ENCODE measurements around the gene SDK2.

Gene SDK2

DNA sequence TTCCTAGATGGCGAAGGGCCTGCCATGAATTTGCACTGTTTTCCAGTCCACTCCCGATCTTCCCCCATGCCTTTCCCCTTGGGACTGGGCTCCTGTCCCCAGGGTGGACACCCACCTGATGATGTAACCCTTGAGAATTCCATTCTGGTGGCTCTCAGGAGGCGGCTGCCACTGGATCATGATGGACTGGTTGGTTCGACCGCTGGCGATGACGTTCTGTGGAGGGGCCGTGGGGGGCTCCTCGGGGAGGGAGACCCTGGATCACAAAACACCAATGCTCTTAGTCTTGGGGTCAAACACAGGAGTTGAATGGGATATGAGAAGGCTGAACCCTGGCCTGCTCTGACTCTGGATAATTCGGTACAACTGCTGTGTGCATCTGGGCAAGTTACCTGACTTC lies 225.2 kb downstream of the SDK2 start:
- in situ Hi-C loops (cut with HindIII; ENCODE audit: low pct_unique_long_range_greater_than_20kb, low sequenced_read_pairs) = no loop called here
- DNase-seq (ENCODE audit: low read depth in 1 of 2, low spot score in 1 of 2) = no peak
- TF ChIP-seq JUND (IDR thresholded peaks at IDR 0.05; ENCODE audit: low read depth) = no peak

- no peak for TF ChIP-seq JUND (IDR thresholded peaks at IDR 0.05; ENCODE audit: low read depth)
- in situ Hi-C loops (cut with HindIII; ENCODE audit: low pct_unique_long_range_greater_than_20kb, low sequenced_read_pairs) = no loop called here
- no peak for DNase-seq (ENCODE audit: low read depth in 1 of 2, low spot score in 1 of 2)
Observed at GRCh38 chr17:73415782-73416181, 228.5 kb downstream of the SDK2 start.

DNA sequence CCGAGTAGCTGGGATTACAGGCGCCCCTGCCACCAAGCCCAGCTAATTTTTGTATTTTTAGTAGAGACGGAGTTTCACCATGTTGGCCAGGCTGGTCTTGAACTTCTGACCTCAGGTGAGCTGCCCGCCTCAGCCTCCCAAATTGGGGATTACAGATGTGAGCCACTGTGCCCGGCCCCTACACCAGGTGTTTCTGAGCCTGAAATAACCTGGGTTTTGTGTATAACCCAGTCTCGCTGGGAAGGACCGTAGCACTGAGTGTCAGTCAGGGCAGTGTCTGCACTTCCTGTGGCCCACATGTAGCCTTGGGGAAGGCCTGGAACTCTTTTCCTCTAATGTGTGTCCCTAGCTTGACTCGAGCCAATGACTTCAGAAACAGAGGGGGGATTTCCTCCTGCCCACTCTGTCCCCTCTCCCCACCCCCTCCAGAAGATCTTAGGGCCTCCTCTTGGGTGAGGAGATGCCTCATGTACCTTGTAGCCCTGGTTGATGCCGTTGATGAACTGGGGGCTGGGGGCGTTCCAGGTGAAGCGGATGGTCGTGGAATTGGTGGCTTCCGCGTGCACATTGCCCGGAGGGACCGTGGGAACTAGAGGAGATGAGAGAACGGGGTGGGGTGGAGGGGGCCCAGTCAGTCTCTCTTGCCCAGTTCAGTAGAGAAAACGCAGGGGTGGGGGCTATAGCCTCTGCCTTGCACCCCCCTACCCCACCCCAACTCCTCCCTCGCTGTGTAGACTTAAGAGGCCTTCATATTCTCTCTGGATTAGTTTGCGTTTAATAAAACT lies 229.9 kb downstream of the SDK2 start:
- TF ChIP-seq JUND (IDR thresholded peaks at IDR 0.05; ENCODE audit: low read depth) = no peak
- in situ Hi-C loops (cut with HindIII; ENCODE audit: low pct_unique_long_range_greater_than_20kb, low sequenced_read_pairs) = no loop called here
- DNase-seq (ENCODE audit: low read depth in 1 of 2, low spot score in 1 of 2) = no peak

- in situ Hi-C loops (cut with HindIII; ENCODE audit: low pct_unique_long_range_greater_than_20kb, low sequenced_read_pairs) = no loop called here
- no peak for DNase-seq (ENCODE audit: low read depth in 1 of 2, low spot score in 1 of 2)
- no peak for TF ChIP-seq JUND (IDR thresholded peaks at IDR 0.05; ENCODE audit: low read depth)
Observed at GRCh38 chr17:73412914-73413313, 231.3 kb downstream of the SDK2 start.

GRCh38 chr17:73411313-73411747 lies 232.9 kb downstream of the SDK2 start:
- in situ Hi-C loops (cut with HindIII; ENCODE audit: low pct_unique_long_range_greater_than_20kb, low sequenced_read_pairs) = no loop called here
- DNase-seq (ENCODE audit: low read depth in 1 of 2, low spot score in 1 of 2) = no peak

GRCh38 chr17:73410586-73411312 lies 233.5 kb downstream of the SDK2 start:
- in situ Hi-C loops (cut with HindIII; ENCODE audit: low pct_unique_long_range_greater_than_20kb, low sequenced_read_pairs) = no loop called here
- no peak for DNase-seq (ENCODE audit: low read depth in 1 of 2, low spot score in 1 of 2)
- no peak for TF ChIP-seq JUND (IDR thresholded peaks at IDR 0.05; ENCODE audit: low read depth)

More at GRCh38 chr17:73411313-73411747, 232.9 kb downstream of the SDK2 start:
- no peak for TF ChIP-seq JUND (IDR thresholded peaks at IDR 0.05; ENCODE audit: low read depth)

GRCh38 chr17:73404246-73404645 lies 240.0 kb downstream of the SDK2 start:
- DNase-seq (ENCODE audit: low read depth in 1 of 2, low spot score in 1 of 2) = no peak

DNA sequence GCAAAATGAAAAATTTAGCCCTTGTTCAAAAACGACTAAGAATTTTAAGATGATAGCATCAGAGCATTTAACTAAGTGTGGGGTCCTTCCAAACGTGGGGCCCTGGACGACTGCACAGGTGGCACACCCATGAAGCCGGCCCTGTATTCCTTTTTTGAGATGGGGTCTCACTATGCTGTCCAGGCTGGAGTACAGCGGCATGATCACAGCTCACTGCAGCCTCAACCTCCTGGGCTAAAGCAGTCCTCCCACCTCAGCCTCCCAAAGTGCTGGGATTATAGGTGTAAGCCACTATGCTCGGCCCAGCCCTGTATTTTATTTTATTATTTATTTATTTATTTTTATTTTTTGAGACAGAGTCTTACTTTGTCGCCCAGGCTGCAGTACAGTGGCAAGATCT lies 241.8 kb downstream of the SDK2 start:
- no peak for TF ChIP-seq JUND (IDR thresholded peaks at IDR 0.05; ENCODE audit: low read depth)
- DNase-seq (ENCODE audit: low read depth in 1 of 2, low spot score in 1 of 2) = no peak
- in situ Hi-C loops (cut with HindIII; ENCODE audit: low pct_unique_long_range_greater_than_20kb, low sequenced_read_pairs) = no loop called here

More at GRCh38 chr17:73404246-73404645, 240.0 kb downstream of the SDK2 start:
- in situ Hi-C loops (cut with HindIII; ENCODE audit: low pct_unique_long_range_greater_than_20kb, low sequenced_read_pairs) = no loop called here
- no peak for TF ChIP-seq JUND (IDR thresholded peaks at IDR 0.05; ENCODE audit: low read depth)

- in situ Hi-C loops (cut with HindIII; ENCODE audit: low pct_unique_long_range_greater_than_20kb, low sequenced_read_pairs) = no loop called here
- DNase-seq (ENCODE audit: low read depth in 1 of 2, low spot score in 1 of 2) = no peak
- no peak for TF ChIP-seq JUND (IDR thresholded peaks at IDR 0.05; ENCODE audit: low read depth)
Observed at GRCh38 chr17:73401911-73402310, 242.3 kb downstream of the SDK2 start.

- DNase-seq (ENCODE audit: low read depth in 1 of 2, low spot score in 1 of 2) = no peak
- in situ Hi-C loops (cut with HindIII; ENCODE audit: low pct_unique_long_range_greater_than_20kb, low sequenced_read_pairs) = no loop called here
- no peak for TF ChIP-seq JUND (IDR thresholded peaks at IDR 0.05; ENCODE audit: low read depth)
Observed at GRCh38 chr17:73400915-73401545, 243.2 kb downstream of the SDK2 start.

DNA sequence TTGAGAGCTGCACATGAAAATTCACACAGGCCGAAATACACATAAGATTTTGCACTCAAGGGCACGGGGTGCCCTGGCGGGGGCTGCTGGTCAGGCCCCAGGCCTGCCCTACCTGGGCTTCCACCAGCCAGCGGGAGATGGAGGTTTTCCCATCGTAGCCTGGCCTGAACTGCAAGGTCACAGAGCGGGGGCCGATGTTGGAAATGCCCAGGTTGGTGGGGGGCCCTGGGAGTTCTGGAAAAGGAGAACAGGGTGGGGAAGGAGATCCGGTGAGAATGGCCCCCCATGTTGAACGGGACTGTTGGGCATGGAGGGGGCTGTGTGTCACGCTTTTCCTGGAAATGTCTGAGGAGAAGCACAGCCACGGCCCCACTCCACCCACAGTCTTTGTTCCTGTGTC lies 245.2 kb downstream of the SDK2 start:
- no peak for TF ChIP-seq JUND (IDR thresholded peaks at IDR 0.05; ENCODE audit: low read depth)
- DNase-seq (ENCODE audit: low read depth in 1 of 2, low spot score in 1 of 2) = no peak
- in situ Hi-C loops (cut with HindIII; ENCODE audit: low pct_unique_long_range_greater_than_20kb, low sequenced_read_pairs) = no loop called here

DNA sequence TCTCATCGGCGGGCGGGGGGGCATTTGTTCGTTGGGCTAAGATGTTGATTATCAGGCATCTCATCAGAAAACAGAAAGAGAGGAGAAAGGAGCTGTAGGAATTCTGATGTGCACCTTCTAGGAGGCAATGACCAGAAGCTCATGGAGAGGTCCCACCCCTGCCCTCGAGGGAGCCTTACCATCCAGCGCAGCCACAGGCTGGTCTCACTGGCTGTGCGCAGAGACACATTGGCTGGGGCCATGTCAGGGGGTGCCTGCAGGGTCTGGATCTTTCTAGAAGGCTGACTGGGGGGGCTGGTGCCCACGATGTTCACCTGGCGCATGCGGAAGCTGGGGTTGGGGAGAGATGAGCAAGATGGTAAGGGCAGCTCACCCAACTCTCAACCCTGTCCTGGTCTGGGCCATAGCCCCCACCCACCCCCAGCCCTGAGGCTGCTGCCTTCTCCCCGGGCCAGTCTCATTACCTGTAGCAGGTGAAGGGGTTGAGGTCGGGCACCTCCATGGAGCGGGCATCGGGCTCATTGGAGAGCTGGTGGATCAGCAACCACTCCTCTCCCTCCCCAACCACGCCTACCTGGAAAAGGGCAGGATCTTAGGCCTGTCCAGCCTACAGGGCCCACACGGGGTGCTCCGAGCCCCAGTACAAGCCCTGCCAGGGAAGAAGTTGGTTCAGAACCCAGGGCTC lies 246.2 kb downstream of the SDK2 start:
- DNase-seq (ENCODE audit: low read depth in 1 of 2, low spot score in 1 of 2) = no peak
- in situ Hi-C loops (cut with HindIII; ENCODE audit: low pct_unique_long_range_greater_than_20kb, low sequenced_read_pairs) = no loop called here
- TF ChIP-seq JUND (IDR thresholded peaks at IDR 0.05; ENCODE audit: low read depth) = no peak
